Fibroblast of skin of left quadriceps (primary cell): ENCODE results near the gene OPTC.
"Not testable (repeated sequence)": the region's sequence is repeated elsewhere in the genome, so short reads cannot be mapped to it uniquely, and the experiment has no call there.

Source experiments
- DNase-seq, 2 experiments: peaks; one replicate each; pipeline ENCODE4 v3.0.0-alpha.2; 2013; ENCODE audit warnings: low read depth in 2 of 2

Gene OPTC

GRCh38 chr1:203493901-203494300 lies at the start of gene OPTC:
Gene OPTC (plus strand): TSS chr1:203494153. CDS start chr1:203496006, 1,853 bp downstream.
- DNase-seq = no peak

GRCh38 chr1:203444171-203444576 lies 49.8 kb upstream of the OPTC start:
- no peak for DNase-seq

GRCh38 chr1:203447151-203447550 lies 46.8 kb upstream of the OPTC start:
- no peak for DNase-seq

- not testable (repeated sequence) for DNase-seq
These were observed 46.4 kb upstream of the OPTC start for GRCh38 chr1:203447598-203447997.

GRCh38 chr1:203448521-203449061 lies 45.4 kb upstream of the OPTC start:
- DNase-seq = no peak

- peak in 1 of 2 experiments; percentile 32 for DNase-seq
These were observed 44.0 kb upstream of the OPTC start for GRCh38 chr1:203450001-203450400.

- DNase-seq = no peak
These were observed 43.3 kb upstream of the OPTC start for GRCh38 chr1:203450479-203451149.

- DNase-seq = no peak
These were observed 41.8 kb upstream of the OPTC start for GRCh38 chr1:203451836-203452784.

GRCh38 chr1:203453016-203453415 lies 40.9 kb upstream of the OPTC start:
- DNase-seq = no peak

- no peak for DNase-seq
These were observed 40.3 kb upstream of the OPTC start for GRCh38 chr1:203453616-203454015.

GRCh38 chr1:203454986-203455471 lies 38.9 kb upstream of the OPTC start:
- DNase-seq = peak; percentile 42 to 48

GRCh38 chr1:203455706-203456105 lies 38.2 kb upstream of the OPTC start:
- no peak for DNase-seq

- no peak for DNase-seq
These were observed 37.4 kb upstream of the OPTC start for GRCh38 chr1:203456577-203456976.

GRCh38 chr1:203458078-203458477 lies 35.9 kb upstream of the OPTC start:
- DNase-seq = no peak

- no peak for DNase-seq
These were observed 34.2 kb upstream of the OPTC start for GRCh38 chr1:203459671-203460201.

- no peak for DNase-seq
These were observed 32.2 kb upstream of the OPTC start for GRCh38 chr1:203461717-203462116.

- no peak for DNase-seq
These were observed 31.8 kb upstream of the OPTC start for GRCh38 chr1:203462143-203462542.

- peak; percentile 66 to 68 for DNase-seq
These were observed 31.1 kb upstream of the OPTC start for GRCh38 chr1:203462878-203463277.

GRCh38 chr1:203463469-203464062 lies 30.4 kb upstream of the OPTC start:
- DNase-seq = peak; percentile 68 to 76

GRCh38 chr1:203464226-203464625 lies 29.7 kb upstream of the OPTC start:
- DNase-seq = no peak

- no peak for DNase-seq
These were observed 29.2 kb upstream of the OPTC start for GRCh38 chr1:203464743-203465142.
